Measurements from ENCODE around the gene APPBP2.

DNA sequence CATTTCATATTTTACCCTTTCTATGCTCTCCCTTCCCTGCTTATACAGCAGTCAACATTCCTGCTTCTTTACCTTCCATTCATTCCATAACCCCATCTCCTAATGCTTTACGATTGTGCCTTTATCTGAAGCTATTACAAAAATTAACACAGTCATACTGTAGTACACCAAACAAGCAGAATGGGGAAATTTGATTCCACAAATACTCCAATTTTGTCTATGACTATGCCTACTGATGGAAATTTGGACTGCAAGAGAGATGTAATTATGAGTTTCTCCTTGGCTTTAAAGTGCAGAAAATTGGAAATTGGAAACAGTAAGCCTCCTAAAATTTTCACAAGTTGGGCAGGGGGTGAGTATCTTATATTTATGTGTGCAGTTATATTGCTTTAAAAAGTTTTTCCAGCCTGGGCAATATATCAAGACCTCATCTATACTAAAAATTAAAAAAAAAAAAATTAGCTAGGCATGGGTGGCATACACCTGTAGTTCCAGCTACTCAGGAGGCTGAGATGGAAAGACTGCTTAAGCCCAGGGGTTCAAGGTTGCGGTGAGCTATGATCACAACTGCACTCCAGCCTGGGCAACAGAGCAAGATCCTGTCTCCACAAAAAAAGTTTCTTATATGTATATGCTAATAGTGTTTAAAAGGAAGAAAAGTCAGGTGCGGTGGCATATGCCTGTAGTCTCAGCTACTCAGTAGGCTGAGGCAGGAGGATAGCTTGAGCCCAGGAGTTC is 3.0 kb downstream of the APPBP2 start:
- TF ChIP-seq MAFK (IDR thresholded peaks at IDR 0.05; ENCODE audit: low read depth, low read length) (no peak), EZH2 (IDR thresholded peaks at IDR 0.05; ENCODE audit: low read depth, low read length, severe bottlenecking) (no peak), SIN3A (conservative IDR thresholded peaks at IDR 0.05 in 1 of 2, IDR thresholded peaks at IDR 0.05 in 1 of 2; ENCODE audit: low read depth in 1 of 2, low read length in 2 of 2) (no peak), ASH2L (IDR thresholded peaks at IDR 0.05; ENCODE audit: low read length) (no peak), BACH1 (IDR thresholded peaks at IDR 0.05; ENCODE audit: low read length) (no peak), CHD2 (IDR thresholded peaks at IDR 0.05; ENCODE audit: low read length) (no peak), NRF1 (IDR thresholded peaks at IDR 0.05; ENCODE audit: low read depth, low read length) (no peak), JUND (IDR thresholded peaks at IDR 0.05; ENCODE audit: low read length) (no peak)
- TF ChIP-seq, protein P1, sequence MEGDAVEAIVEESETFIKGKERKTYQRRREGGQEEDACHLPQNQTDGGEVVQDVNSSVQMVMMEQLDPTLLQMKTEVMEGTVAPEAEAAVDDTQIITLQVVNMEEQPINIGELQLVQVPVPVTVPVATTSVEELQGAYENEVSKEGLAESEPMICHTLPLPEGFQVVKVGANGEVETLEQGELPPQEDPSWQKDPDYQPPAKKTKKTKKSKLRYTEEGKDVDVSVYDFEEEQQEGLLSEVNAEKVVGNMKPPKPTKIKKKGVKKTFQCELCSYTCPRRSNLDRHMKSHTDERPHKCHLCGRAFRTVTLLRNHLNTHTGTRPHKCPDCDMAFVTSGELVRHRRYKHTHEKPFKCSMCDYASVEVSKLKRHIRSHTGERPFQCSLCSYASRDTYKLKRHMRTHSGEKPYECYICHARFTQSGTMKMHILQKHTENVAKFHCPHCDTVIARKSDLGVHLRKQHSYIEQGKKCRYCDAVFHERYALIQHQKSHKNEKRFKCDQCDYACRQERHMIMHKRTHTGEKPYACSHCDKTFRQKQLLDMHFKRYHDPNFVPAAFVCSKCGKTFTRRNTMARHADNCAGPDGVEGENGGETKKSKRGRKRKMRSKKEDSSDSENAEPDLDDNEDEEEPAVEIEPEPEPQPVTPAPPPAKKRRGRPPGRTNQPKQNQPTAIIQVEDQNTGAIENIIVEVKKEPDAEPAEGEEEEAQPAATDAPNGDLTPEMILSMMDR (IDR thresholded peaks at IDR 0.05; ENCODE audit: control extremely low read depth in 1 of 3, insufficient read depth in 1 of 3, low read depth in 1 of 3, low read length in 3 of 3), result no peak
- TF ChIP-seq, protein P2, sequence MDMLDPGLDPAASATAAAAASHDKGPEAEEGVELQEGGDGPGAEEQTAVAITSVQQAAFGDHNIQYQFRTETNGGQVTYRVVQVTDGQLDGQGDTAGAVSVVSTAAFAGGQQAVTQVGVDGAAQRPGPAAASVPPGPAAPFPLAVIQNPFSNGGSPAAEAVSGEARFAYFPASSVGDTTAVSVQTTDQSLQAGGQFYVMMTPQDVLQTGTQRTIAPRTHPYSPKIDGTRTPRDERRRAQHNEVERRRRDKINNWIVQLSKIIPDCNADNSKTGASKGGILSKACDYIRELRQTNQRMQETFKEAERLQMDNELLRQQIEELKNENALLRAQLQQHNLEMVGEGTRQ (IDR thresholded peaks at IDR 0.05; ENCODE audit: low read length), result no peak
- TF ChIP-seq, protein P3, sequence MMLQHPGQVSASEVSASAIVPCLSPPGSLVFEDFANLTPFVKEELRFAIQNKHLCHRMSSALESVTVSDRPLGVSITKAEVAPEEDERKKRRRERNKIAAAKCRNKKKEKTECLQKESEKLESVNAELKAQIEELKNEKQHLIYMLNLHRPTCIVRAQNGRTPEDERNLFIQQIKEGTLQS (IDR thresholded peaks at IDR 0.05; ENCODE audit: insufficient read depth, low read depth, low read length), result no peak

Data from H1 (cell line).